DMS 273 (cell line): Measurements from ENCODE around the gene SLMAP.
"Not testable (repeated sequence)": the region's sequence is repeated elsewhere in the genome, so short reads cannot be mapped to it uniquely, and the experiment has no call there.

Experiments
- DNase-seq: peaks from one replicate; lab custom pipeline; 2025; ENCODE audit not compliant: unreplicated experiment; lab: John Stamatoyannopoulos, UW

Gene SLMAP

GRCh38 chr3:57793737-57794187 lies 37.7 kb downstream of the SLMAP start:
- DNase-seq, result no peak

GRCh38 chr3:57794501-57794900 lies 38.4 kb downstream of the SLMAP start:
- DNase-seq, result no peak

GRCh38 chr3:57794951-57795350 lies 38.8 kb downstream of the SLMAP start:
- DNase-seq, result no peak

GRCh38 chr3:57796261-57796660 lies 40.2 kb downstream of the SLMAP start:
- DNase-seq, result no peak

- no peak for DNase-seq
These were observed 41.8 kb downstream of the SLMAP start for GRCh38 chr3:57797701-57798487.

GRCh38 chr3:57803647-57804081 lies 47.6 kb downstream of the SLMAP start:
- DNase-seq, result peak; percentile 63

GRCh38 chr3:57805266-57805665 lies 49.2 kb downstream of the SLMAP start:
- DNase-seq, result no peak

- no peak for DNase-seq
These were observed 49.6 kb downstream of the SLMAP start for GRCh38 chr3:57805674-57806073.

GRCh38 chr3:57806195-57806594 lies 50.1 kb downstream of the SLMAP start:
- DNase-seq, result not testable (repeated sequence)

GRCh38 chr3:57808961-57809608 lies 53.0 kb downstream of the SLMAP start:
- DNase-seq, result no peak

GRCh38 chr3:57809609-57809968 lies 53.5 kb downstream of the SLMAP start:
- no peak for DNase-seq

GRCh38 chr3:57810048-57810447 lies 53.9 kb downstream of the SLMAP start:
- DNase-seq, result no peak

- DNase-seq, result no peak
These were observed 54.5 kb downstream of the SLMAP start for GRCh38 chr3:57810471-57811137.

GRCh38 chr3:57815036-57815435 lies 58.9 kb downstream of the SLMAP start:
- no peak for DNase-seq

- DNase-seq, result no peak
These were observed 60.5 kb downstream of the SLMAP start for GRCh38 chr3:57816471-57817095.

- DNase-seq, result no peak
These were observed 62.7 kb downstream of the SLMAP start for GRCh38 chr3:57818772-57819171.

GRCh38 chr3:57820479-57820878 lies 64.4 kb downstream of the SLMAP start:
- peak; percentile 25 for DNase-seq

GRCh38 chr3:57821765-57822164 lies 65.7 kb downstream of the SLMAP start:
- DNase-seq, result peak; percentile 7

- no peak for DNase-seq
These were observed 66.6 kb downstream of the SLMAP start for GRCh38 chr3:57822686-57823085.

GRCh38 chr3:57825116-57825515 lies 69.0 kb downstream of the SLMAP start:
- no peak for DNase-seq

- no peak for DNase-seq
These were observed 70.3 kb downstream of the SLMAP start for GRCh38 chr3:57826245-57826951.
